HG02943 (cell line): ENCODE measurements around the gene RGS17.
"Not testable (repeated sequence)": the region's sequence is repeated elsewhere in the genome, so short reads cannot be mapped to it uniquely, and the experiment has no call there.

Experiments used
- ATAC-seq: cut with Tn5 transposase; IDR thresholded peaks from one replicate; pipeline ENCODE4 v1.9.1; 2021; ENCODE audit warnings: mild to moderate bottlenecking, low read depth, moderate library complexity; ENCODE audit not compliant: unreplicated experiment

The RGS17 gene

GRCh38 chr6:153126218-153126617 is 4.9 kb downstream of the RGS17 start:
- no peak for ATAC-seq

- no peak for ATAC-seq
Observed at GRCh38 chr6:153125032-153125431, 6.0 kb downstream of the RGS17 start.

- ATAC-seq = no peak
Observed at GRCh38 chr6:153123801-153124200, 7.3 kb downstream of the RGS17 start.

GRCh38 chr6:153121311-153121710 is 9.8 kb downstream of the RGS17 start:
- ATAC-seq = no peak

- ATAC-seq = peak; percentile 89
Observed at GRCh38 chr6:153117986-153118879, 12.8 kb downstream of the RGS17 start.

GRCh38 chr6:153111082-153111481 is 20.0 kb downstream of the RGS17 start:
- not testable (repeated sequence) for ATAC-seq

GRCh38 chr6:153110612-153111011 is 20.5 kb downstream of the RGS17 start:
- ATAC-seq = not testable (repeated sequence)

- no peak for ATAC-seq
Observed at GRCh38 chr6:153108315-153108714, 22.8 kb downstream of the RGS17 start.

- no peak for ATAC-seq
Observed at GRCh38 chr6:153106021-153106420, 25.1 kb downstream of the RGS17 start.

GRCh38 chr6:153104220-153104619 is 26.9 kb downstream of the RGS17 start:
- ATAC-seq = no peak

GRCh38 chr6:153103319-153103655 is 27.8 kb downstream of the RGS17 start:
- ATAC-seq = no peak

GRCh38 chr6:153102605-153103318 is 28.3 kb downstream of the RGS17 start:
- ATAC-seq = no peak

GRCh38 chr6:153101461-153101860 is 29.6 kb downstream of the RGS17 start:
- ATAC-seq = no peak

- ATAC-seq = no peak
Observed at GRCh38 chr6:153099636-153100035, 31.4 kb downstream of the RGS17 start.

- no peak for ATAC-seq
Observed at GRCh38 chr6:153096792-153097191, 34.3 kb downstream of the RGS17 start.

GRCh38 chr6:153096031-153096430 is 35.1 kb downstream of the RGS17 start:
- ATAC-seq = no peak

GRCh38 chr6:153092082-153093013 is 38.7 kb downstream of the RGS17 start:
- peak; percentile 87 for ATAC-seq

- ATAC-seq = no peak
Observed at GRCh38 chr6:153090241-153090930, 40.7 kb downstream of the RGS17 start.

- ATAC-seq = no peak
Observed at GRCh38 chr6:153088796-153089195, 42.3 kb downstream of the RGS17 start.

GRCh38 chr6:153087436-153087835 is 43.6 kb downstream of the RGS17 start:
- no peak for ATAC-seq
